ENCODE measurements around the gene ANKRD37. TPM values are rescaled to one million over a fixed set of nuclear protein-coding genes. Genes with fewer than 3 reads are reported as not detected.
"Not testable (repeated sequence)": the region's sequence is repeated elsewhere in the genome, so short reads cannot be mapped to it uniquely, and the experiment has no call there.

Gene ANKRD37
- total and polyA plus RNA-seq, 2 donors = 11.0 to 13.6 TPM

DNA sequence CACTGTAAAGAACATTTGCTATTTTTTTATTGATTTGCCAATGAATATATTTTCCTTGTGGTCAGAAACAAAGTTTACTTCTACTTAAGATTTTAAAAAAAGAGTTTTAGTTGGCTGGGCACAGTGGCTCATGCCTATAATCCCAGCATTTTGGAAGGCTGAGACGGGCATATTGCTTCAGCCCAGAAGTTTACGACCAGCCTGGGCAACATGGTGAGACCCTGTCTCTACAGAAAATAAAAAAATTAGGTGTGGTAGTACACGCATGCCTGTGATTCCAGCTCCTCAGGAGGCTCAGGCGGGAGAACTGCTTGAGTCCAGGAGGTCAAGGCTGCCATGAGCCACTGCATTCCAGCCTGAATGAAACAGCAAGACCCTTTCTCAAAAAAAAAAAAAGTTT is 37.7 kb upstream of the ANKRD37 start:
- Histone ChIP-seq H3K36me3 (ENCODE audit: control insufficient read depth in 2 of 2, insufficient read depth in 2 of 2, low read length in 1 of 2) (no peaks in the 10 kb centered on the region), H3K27ac (ENCODE audit: low read depth in 1 of 2, low read length in 1 of 2) (no peak overlapping the region), H3K9me3 (ENCODE audit: control insufficient read depth in 2 of 2, insufficient read depth in 1 of 2, low read length in 1 of 2) (no peaks in the 10 kb centered on the region), H3K27me3 (ENCODE audit: control insufficient read depth in 2 of 2, insufficient read depth in 1 of 2, low read length in 1 of 2) (no peaks in the 10 kb centered on the region), H3K4me3 (ENCODE audit: low read length in 2 of 2) (no peak overlapping the region), H3K4me1 (ENCODE audit: control insufficient read depth in 2 of 2, insufficient read depth in 2 of 2, low read length in 2 of 2) (no peaks in the 10 kb centered on the region)
- WGBS = 98% methylated on average over 4 of the region's 4 CpGs
- DNase-seq (ENCODE audit: low read depth in 6 of 9, low spot score in 9 of 9) = no peak

DNA sequence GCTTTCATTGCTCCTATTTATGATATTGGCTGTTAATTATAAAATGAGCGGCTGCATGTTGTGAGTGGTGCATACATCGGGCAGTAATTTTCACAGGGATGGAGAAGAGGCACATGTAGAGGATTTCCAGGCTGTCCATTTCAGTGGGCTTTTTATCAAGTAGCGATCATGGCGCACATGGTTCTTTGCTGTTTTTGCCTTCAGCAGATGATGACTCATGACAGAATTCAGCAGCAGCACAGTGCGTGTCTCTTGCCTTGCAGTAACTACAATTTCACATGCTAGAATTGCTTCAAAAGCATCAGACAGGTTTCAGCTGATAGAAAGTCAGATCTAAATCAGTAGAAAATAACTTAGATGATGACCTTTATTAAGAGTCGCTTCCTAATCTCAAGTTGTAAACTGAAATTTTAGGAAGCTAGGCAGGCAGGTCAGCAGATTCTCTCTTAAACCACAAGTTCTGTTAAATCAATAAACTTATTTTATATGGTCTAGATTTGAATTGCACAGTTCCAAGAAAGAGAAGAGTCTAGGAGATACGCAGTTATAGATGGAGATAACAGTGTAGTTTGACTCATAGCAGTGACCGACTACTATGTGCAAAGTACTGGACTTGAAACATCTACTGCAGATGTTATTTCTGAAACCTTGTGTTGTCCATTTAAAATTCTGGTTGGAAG is 36.7 kb upstream of the ANKRD37 start:
- H3K4me1 ChIP-seq (ENCODE audit: control insufficient read depth in 2 of 2, insufficient read depth in 2 of 2, low read length in 2 of 2) = no peaks in the 10 kb centered on the region
- no peak overlapping the region for H3K27ac ChIP-seq (ENCODE audit: low read depth in 1 of 2, low read length in 1 of 2)
- WGBS = 98% methylated on average over 8 of the region's 8 CpGs
- H3K9me3 ChIP-seq (ENCODE audit: control insufficient read depth in 2 of 2, insufficient read depth in 1 of 2, low read length in 1 of 2) = no peaks in the 10 kb centered on the region
- H3K27me3 ChIP-seq (ENCODE audit: control insufficient read depth in 2 of 2, insufficient read depth in 1 of 2, low read length in 1 of 2) = no peaks in the 10 kb centered on the region
- H3K4me3 ChIP-seq (ENCODE audit: low read length in 2 of 2) = no peak overlapping the region
- H3K36me3 ChIP-seq (ENCODE audit: control insufficient read depth in 2 of 2, insufficient read depth in 2 of 2, low read length in 1 of 2) = no peaks in the 10 kb centered on the region
- no peak for DNase-seq (ENCODE audit: low read depth in 6 of 9, low spot score in 9 of 9)

DNA sequence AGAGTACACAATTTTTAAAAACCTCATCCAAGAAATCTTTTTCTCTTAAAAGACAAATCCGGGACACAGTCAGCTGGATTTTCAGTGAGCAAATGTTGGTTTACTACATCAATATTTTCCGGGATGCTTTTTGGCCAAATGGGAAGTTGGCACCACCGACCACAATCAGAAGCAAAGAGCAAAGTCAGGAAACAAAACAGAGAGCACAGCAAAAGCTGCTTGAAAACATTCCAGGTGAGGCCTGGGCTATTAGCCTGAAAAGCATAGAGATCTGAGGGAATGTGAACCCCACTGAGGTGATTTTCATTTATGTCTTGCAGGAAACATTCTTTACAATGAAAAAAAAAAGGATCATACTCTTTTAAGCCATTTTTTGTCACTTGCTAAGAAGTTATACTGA is 34.8 kb upstream of the ANKRD37 start:
- WGBS = 94% methylated on average over 3 of the region's 3 CpGs
- no peak for DNase-seq (ENCODE audit: low read depth in 6 of 9, low spot score in 9 of 9)
- H3K4me1 ChIP-seq (ENCODE audit: control insufficient read depth in 2 of 2, insufficient read depth in 2 of 2, low read length in 2 of 2) = no peaks in the 10 kb centered on the region
- H3K4me3 ChIP-seq (ENCODE audit: low read length in 2 of 2) = no peak overlapping the region
- no peaks in the 10 kb centered on the region for H3K27me3 ChIP-seq (ENCODE audit: control insufficient read depth in 2 of 2, insufficient read depth in 1 of 2, low read length in 1 of 2)
- H3K9me3 ChIP-seq (ENCODE audit: control insufficient read depth in 2 of 2, insufficient read depth in 1 of 2, low read length in 1 of 2) = no peaks in the 10 kb centered on the region
- no peaks in the 10 kb centered on the region for H3K36me3 ChIP-seq (ENCODE audit: control insufficient read depth in 2 of 2, insufficient read depth in 2 of 2, low read length in 1 of 2)
- no peak overlapping the region for H3K27ac ChIP-seq (ENCODE audit: low read depth in 1 of 2, low read length in 1 of 2)

DNA sequence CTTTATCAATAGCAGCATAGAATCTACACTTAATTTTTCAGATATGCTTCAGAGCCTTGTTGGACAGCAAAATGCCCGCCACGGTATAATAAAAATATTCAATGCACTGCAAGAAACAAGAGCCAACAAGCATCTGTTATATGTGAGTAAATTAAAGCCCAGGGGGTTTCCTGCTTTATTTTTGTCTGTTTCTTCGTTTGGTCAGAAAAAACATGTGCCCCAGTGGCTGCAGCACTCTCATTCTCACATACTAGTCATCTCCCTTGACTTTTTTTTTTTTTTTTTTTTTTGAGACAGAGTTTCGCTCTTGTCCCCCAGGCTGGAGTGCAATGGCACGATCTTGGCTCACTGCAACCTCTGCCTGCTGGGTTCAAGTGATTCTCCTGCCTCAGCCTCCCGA is 34.1 kb upstream of the ANKRD37 start:
- DNase-seq (ENCODE audit: low read depth in 6 of 9, low spot score in 9 of 9); H3K4me3 ChIP-seq (ENCODE audit: low read length in 2 of 2); H3K36me3 ChIP-seq (ENCODE audit: control insufficient read depth in 2 of 2, insufficient read depth in 2 of 2, low read length in 1 of 2); H3K4me1 ChIP-seq (ENCODE audit: control insufficient read depth in 2 of 2, insufficient read depth in 2 of 2, low read length in 2 of 2); H3K27me3 ChIP-seq (ENCODE audit: control insufficient read depth in 2 of 2, insufficient read depth in 1 of 2, low read length in 1 of 2); H3K27ac ChIP-seq (ENCODE audit: low read depth in 1 of 2, low read length in 1 of 2); H3K9me3 ChIP-seq (ENCODE audit: control insufficient read depth in 2 of 2, insufficient read depth in 1 of 2, low read length in 1 of 2): not testable (repeated sequence)
- WGBS = 95% methylated on average over 6 of the region's 6 CpGs

DNA sequence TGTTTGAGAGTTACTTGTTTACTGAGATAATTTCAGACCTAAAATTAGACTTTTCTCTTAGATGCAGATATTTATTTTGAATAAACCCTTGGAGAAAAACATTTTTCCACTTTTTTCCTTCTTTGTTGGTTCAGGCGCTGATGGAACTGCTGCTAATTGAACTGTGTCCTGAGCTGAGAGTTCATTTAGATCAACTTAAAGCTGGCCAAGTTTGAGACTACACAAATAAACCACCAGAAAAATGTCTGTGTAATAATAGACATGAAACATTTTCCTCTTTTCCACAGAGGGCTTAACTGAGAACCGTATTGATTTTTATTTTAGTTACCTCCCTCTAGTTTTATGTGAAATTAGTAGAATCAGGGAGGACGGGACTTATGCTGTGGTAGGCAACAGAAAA is 33.4 kb upstream of the ANKRD37 start:
- DNase-seq (ENCODE audit: low read depth in 6 of 9, low spot score in 9 of 9) = no peak
- Histone ChIP-seq H3K27me3 (ENCODE audit: control insufficient read depth in 2 of 2, insufficient read depth in 1 of 2, low read length in 1 of 2) (no peaks in the 10 kb centered on the region), H3K9me3 (ENCODE audit: control insufficient read depth in 2 of 2, insufficient read depth in 1 of 2, low read length in 1 of 2) (no peaks in the 10 kb centered on the region), H3K4me1 (ENCODE audit: control insufficient read depth in 2 of 2, insufficient read depth in 2 of 2, low read length in 2 of 2) (no peaks in the 10 kb centered on the region), H3K27ac (ENCODE audit: low read depth in 1 of 2, low read length in 1 of 2) (no peak overlapping the region), H3K36me3 (ENCODE audit: control insufficient read depth in 2 of 2, insufficient read depth in 2 of 2, low read length in 1 of 2) (no peaks in the 10 kb centered on the region), H3K4me3 (ENCODE audit: low read length in 2 of 2) (no peak overlapping the region)
- 93% methylated on average over 3 of the region's 3 CpGs for WGBS

DNA sequence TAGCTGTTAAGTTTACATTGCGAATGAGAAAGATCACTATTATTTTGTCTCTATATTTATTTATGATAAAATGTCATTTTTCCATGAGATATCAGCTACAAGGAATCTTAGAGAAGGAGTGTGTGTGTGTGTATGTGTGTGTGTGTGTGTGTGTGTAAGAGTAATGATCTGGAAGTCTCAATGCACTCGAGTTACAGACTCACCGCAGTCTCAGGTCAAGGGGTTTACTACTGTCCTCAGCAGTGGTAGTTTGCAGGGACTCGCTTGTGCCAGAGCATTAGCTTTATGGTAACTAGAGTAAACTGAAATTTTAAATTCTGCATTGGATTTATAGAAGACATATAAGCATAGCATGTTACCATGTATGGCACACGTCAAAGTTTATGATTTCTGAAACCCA is 31.8 kb upstream of the ANKRD37 start:
- Histone ChIP-seq H3K36me3 (ENCODE audit: control insufficient read depth in 2 of 2, insufficient read depth in 2 of 2, low read length in 1 of 2) (no peaks in the 10 kb centered on the region), H3K27me3 (ENCODE audit: control insufficient read depth in 2 of 2, insufficient read depth in 1 of 2, low read length in 1 of 2) (no peaks in the 10 kb centered on the region)
- 98% methylated on average over 5 of the region's 5 CpGs for WGBS

DNA sequence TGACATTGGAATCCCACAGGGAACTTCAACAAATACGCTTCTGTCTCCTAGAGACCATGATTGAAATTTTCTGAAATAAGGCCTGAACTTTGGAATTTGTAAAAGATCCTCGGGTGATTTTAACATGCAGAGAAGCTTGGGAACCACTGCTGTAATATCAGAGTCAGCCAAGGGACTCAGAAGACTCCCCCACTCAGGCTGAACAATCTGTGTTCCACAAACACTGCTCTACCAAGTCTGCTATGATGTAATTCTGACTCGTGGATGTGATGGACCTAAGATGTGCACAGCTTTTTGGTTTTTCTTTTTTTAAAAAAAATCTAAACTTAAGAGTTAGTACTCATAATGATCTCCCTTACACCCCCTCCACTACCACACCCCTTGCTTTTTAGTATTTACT is 26.9 kb upstream of the ANKRD37 start:
- Histone ChIP-seq H3K4me1 (ENCODE audit: control insufficient read depth in 2 of 2, insufficient read depth in 2 of 2, low read length in 2 of 2) (no peaks in the 10 kb centered on the region), H3K27ac (ENCODE audit: low read depth in 1 of 2, low read length in 1 of 2) (no peak overlapping the region), H3K4me3 (ENCODE audit: low read length in 2 of 2) (no peak overlapping the region), H3K36me3 (ENCODE audit: control insufficient read depth in 2 of 2, insufficient read depth in 2 of 2, low read length in 1 of 2) (no peaks in the 10 kb centered on the region), H3K9me3 (ENCODE audit: control insufficient read depth in 2 of 2, insufficient read depth in 1 of 2, low read length in 1 of 2) (no peaks in the 10 kb centered on the region), H3K27me3 (ENCODE audit: control insufficient read depth in 2 of 2, insufficient read depth in 1 of 2, low read length in 1 of 2) (no peaks in the 10 kb centered on the region)
- WGBS = 96% methylated on average over 3 of the region's 3 CpGs
- no peak for DNase-seq (ENCODE audit: low read depth in 6 of 9, low spot score in 9 of 9)

More for the DNA sequence above, 31.8 kb upstream of the ANKRD37 start:
- Histone ChIP-seq H3K27ac (ENCODE audit: low read depth in 1 of 2, low read length in 1 of 2) (no peak overlapping the region), H3K4me1 (ENCODE audit: control insufficient read depth in 2 of 2, insufficient read depth in 2 of 2, low read length in 2 of 2) (no peaks in the 10 kb centered on the region), H3K4me3 (ENCODE audit: low read length in 2 of 2) (no peak overlapping the region), H3K9me3 (ENCODE audit: control insufficient read depth in 2 of 2, insufficient read depth in 1 of 2, low read length in 1 of 2) (no peaks in the 10 kb centered on the region)
- DNase-seq (ENCODE audit: low read depth in 6 of 9, low spot score in 9 of 9) = no peak

DNA sequence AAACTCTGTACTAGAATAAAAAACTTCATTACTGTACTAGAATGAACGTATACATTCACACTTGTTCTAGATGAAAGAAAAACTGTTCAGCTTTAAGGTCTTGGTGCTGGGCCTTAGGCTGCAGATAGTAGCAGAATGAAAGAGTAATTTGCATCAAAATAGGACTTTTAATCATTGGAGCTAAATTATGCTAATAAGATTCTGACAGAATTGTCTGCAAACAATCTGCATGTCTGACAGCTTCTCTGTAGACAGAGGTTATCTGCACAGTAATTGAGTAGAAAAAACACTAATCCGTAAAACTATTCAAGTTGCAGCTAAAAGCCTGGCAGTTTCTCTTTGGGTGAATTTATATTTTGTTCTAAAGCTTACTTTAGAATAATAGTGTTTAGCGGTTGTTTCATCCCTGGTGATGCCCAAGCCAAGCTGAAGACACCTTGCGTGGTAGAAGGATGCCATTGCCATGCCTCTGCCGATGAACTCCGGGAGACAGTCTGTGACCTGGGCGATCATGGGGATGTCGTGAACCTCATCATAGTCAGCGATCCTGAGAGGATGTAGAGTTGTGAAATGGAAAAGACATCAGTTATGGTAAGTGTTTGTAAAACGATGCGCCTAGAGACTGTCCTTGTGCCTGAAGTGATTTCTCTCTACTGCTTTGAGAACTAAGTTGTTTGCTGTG is 26.2 kb upstream of the ANKRD37 start:
- H3K27me3 ChIP-seq (ENCODE audit: control insufficient read depth in 2 of 2, insufficient read depth in 1 of 2, low read length in 1 of 2) = no peaks in the 10 kb centered on the region
- no peak for DNase-seq (ENCODE audit: low read depth in 6 of 9, low spot score in 9 of 9)
- no peaks in the 10 kb centered on the region for H3K4me1 ChIP-seq (ENCODE audit: control insufficient read depth in 2 of 2, insufficient read depth in 2 of 2, low read length in 2 of 2)
- H3K4me3 ChIP-seq (ENCODE audit: low read length in 2 of 2) = no peak overlapping the region
- H3K27ac ChIP-seq (ENCODE audit: low read depth in 1 of 2, low read length in 1 of 2) = no peak overlapping the region
- 98% methylated on average over 11 of the region's 11 CpGs for WGBS
- H3K36me3 ChIP-seq (ENCODE audit: control insufficient read depth in 2 of 2, insufficient read depth in 2 of 2, low read length in 1 of 2) = no peaks in the 10 kb centered on the region
- no peaks in the 10 kb centered on the region for H3K9me3 ChIP-seq (ENCODE audit: control insufficient read depth in 2 of 2, insufficient read depth in 1 of 2, low read length in 1 of 2)

DNA sequence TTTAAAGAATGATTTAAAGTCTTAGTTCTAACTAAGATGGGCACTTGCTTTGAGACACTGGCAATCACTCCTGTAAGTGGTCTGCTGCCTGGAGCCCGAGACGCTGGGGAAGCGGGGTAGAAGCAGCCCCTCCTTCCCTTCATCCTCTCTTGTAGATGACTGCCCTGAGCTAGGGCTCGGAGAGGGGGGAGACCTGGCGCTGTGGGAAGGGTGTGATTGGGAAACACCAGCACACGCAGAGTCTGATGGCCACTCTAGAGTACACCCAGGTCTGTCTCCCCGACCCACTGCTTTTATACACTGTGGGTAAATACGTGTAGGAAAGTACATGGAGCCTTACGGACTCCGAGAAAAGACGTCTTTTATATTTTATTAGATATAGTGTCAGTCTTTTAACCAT is 24.9 kb upstream of the ANKRD37 start:
- Histone ChIP-seq H3K4me3 (ENCODE audit: low read length in 2 of 2) (no peak overlapping the region), H3K27ac (ENCODE audit: low read depth in 1 of 2, low read length in 1 of 2) (no peak overlapping the region), H3K36me3 (ENCODE audit: control insufficient read depth in 2 of 2, insufficient read depth in 2 of 2, low read length in 1 of 2) (no peaks in the 10 kb centered on the region), H3K4me1 (ENCODE audit: control insufficient read depth in 2 of 2, insufficient read depth in 2 of 2, low read length in 2 of 2) (no peaks in the 10 kb centered on the region), H3K27me3 (ENCODE audit: control insufficient read depth in 2 of 2, insufficient read depth in 1 of 2, low read length in 1 of 2) (no peaks in the 10 kb centered on the region), H3K9me3 (ENCODE audit: control insufficient read depth in 2 of 2, insufficient read depth in 1 of 2, low read length in 1 of 2) (no peaks in the 10 kb centered on the region)
- DNase-seq (ENCODE audit: low read depth in 6 of 9, low spot score in 9 of 9) = no peak
- 97% methylated on average over 11 of the region's 11 CpGs for WGBS

Measured in thymus (tissue), 11 donors.